GM18520 (cell line): ENCODE measurements around the gene GCK.

Source experiments
- ATAC-seq: cut with Tn5 transposase; IDR thresholded peaks from one replicate; pipeline ENCODE4 v1.9.1; 2021; ENCODE audit not compliant: unreplicated experiment

GCK gene

DNA sequence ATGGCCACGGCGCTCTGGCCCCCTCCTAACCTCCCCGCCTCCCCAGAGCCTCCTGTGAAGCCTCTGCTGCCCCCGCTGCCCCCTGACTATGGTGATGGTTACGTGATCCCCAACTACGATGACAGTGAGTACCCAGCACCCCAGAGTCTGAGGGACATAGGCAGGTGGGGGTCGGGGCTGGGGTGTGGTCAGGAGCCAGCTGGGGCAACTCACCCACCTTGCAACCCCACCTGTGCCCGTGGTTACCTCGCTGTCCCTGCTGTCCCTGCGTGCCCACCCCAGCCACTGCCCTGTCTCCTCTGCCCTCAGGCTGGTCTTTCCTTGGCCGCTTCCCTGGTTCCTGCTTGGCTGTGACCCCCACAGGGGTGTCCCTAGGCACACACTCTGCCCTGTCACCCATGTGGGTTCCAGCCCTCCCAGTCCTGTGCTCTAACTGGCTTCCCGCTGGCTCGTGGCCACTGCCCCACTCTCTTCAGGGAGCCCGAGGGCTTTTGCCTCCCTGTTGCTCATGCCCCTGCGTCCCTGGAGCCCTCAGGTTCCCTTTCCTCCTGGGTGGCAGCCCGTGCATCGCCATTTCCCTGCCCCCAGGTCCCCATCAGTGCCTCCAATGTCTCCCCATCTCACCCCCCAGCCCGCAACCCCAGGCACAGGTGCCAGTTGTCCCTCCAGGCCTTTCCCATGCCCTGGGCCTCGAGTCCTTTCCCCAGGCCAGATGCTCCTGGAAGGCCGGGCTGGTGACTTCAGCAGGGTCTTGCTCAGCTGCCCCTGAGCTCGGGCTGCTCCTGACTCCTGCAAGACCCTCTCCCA is 81.1 kb downstream of the GCK start:
- no peak for ATAC-seq

DNA sequence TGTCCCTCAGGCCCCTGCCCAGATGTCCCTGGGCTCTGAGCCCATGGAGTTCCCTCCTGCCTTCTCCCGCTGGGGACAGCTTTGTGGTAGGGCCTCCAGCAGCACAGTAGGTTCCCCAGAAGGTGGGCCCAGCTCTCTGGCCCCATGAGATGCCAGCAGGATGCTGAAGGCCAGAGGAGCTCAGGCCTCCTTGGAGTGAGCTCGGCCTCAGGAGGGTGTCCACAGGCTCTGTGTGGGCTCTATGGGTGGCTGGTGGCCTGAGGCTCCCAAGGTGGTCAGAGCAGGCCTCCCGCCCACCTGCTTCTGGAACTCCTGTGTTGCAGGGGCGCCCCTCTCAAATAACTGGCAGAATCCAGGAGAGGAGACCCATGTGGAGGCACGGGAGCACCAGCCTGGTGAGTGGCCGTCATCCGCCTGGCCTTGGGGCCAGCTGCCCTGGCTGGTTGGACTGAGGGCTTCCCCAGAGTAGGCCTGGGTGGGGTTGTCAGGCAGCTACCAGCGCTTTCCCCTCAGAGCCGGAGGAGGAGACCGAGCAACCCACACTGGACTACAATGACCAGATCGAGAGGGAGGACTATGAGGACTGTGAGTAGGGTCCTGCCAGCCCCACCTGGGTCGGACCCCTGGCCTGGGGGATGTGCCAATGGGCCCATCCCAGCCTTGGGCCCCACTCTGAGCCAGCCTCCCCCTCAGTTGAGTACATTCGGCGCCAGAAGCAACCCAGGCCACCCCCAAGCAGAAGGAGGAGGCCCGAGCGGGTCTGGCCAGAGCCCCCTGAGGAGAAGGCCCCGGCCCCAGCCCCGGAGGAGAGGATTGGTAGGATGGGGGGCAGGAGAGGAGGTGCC is 81.9 kb downstream of the GCK start:
- no peak for ATAC-seq

DNA sequence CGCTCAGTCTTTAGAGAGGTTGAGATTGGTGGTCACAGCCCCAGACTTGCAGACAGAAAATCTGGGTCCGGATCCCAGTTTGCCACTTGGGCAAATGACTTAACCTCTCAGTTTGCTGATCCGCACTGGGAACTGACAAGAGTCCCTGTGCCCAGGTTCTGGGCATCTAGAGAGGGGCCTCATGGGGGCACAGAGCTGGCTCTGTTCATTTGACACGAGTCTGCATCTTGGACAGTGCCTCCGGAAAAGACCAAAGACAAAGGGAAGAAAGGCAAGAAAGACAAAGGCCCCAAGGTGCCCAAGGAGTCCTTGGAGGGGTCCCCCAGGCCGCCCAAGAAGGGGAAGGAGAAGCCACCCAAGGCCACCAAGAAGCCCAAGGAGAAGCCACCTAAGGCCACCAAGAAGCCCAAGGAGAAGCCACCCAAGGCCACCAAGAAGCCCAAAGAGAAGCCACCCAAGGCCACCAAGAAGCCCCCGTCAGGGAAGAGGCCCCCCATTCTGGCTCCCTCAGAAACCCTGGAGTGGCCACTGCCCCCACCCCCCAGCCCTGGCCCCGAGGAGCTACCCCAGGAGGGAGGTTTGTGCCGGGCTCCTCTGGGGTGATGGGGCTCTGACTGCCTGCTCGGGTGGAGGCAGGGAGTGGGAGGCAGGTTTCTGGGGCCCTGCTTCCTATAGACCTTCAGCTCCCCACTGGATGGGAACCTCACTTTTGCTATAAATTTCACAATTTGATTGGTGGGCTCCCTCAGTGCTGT is 82.8 kb downstream of the GCK start:
- no peak for ATAC-seq

DNA sequence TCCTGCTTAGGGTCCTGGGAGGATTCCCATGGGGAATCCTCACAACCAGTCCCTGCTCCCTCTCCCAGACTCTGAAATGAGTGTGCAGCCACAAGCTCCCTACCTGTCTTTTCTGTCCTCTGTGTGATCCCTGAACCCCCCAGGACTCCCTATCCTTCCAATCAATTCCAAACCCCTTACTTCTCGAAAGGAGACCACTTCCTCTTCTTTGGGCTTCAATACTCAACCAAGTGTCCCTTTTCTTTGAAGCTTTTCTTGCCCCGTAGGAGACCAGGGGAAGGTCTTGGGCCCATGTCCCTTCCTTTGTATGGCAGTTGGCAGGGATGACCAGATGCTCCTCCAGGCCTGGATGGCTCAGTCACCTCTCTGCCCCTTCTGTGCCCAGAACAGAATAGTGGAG is 83.4 kb downstream of the GCK start:
- no peak for ATAC-seq

DNA sequence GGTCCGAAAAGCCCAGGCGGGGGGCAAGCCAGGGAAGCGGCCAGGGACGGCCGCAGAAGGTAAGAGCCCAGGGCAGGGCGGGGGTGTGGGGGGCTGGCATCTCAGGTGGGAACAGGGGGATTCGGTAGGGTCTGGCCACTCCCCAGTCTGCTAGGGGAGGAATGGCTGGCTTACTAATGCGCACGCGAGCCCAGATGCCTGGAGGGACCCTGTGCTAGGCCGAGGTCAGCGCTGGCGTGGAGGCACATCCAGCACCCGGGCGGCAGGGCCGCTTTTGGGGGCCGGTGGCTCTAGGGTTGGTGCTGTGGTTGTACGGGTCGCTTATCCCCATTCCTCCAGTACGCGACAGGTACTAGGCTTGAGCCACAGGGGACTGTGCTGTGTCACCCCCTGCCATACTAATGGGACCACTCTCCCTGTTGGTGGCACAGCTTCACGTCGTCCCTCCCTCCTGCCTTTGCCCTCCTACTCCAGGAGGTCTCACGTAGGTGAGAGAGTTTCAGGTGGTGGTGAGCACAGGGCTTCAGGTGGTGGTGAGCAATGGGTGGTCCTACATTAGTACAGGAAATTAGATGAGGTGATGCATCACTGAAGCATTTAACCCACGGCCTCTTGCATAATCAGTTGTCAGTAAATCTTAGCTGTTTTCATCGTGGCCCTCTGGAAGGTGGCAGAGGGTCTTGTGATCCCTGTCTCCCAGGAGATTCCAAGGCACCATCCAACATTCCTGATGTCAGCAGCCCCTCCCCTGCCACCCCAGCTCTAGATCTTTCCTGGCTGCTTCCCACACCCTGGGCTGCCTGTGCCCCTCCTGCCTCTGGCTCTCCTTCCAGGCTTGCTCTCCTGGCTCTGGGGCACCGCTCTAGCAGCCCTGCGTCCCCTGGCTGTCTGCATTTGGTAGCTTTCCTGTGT is 84.1 kb downstream of the GCK start:
- ATAC-seq: no peak

DNA sequence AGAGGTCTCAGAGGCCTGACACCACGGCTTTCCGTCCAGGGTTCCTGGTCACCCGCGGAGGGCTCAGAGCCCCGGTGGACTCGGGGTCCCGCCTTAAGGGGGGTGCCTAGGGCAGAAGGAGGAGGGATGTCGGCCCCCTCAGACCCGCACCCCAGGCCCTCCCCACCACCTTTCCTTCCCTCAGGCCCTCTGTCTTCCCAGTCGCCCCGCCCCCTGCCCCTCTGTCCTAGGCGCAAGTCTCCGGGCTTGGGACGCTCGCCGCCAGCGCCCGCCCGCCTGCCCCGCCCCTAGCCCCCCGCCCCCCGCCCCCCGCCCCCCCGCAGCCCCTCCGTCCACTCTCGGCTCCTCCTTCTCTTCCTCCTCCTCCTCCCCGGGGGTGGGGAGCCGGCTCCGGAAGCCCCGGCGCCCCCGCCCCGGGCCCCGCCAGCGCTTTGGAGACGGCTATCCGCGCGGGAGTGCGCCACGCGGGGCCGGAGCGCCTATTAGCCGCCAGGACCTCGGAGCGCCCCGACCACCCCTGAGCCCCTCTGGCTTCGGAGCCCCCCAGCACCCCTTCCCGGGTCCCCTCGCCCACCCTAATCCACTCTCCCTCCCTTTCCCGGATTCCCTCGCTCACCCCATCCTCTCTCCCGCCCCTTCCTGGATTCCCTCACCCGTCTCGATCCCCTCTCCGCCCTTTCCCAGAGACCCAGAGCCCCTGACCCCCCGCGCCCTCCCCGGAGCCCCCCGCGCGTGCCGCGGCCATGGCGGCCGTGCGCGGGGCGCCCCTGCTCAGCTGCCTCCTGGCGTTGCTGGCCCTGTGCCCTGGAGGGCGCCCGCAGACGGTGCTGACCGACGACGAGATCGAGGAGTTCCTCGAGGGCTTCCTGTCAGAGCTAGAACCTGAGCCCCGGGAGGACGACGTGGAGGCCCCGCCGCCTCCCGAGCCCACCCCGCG is 85.0 kb downstream of the GCK start, which contains the start of gene AEBP1:
Gene AEBP1, plus strand, starts transcription at position 423 of the 937 bp plus-strand sequence. Its CDS starts 321 bp downstream, at position 744.
- no peak for ATAC-seq

DNA sequence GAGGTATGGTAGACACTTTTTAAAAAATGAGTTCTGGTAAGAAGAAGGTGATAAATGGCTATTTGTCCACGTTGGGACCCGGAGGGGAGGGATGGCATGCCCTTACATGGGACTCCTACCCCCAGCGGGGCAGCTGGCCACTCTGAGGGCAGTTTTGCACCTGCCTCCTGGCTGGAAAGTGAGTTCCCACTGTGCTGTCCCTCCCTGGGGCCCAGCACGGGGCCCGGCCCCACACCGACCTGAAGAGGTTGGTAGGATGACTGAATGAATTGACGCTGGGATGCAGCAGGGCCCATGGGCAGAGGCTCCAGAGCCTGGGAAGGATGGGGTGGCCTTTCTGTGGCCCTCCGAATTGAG is 85.7 kb downstream of the GCK start:
- no peak for ATAC-seq

DNA sequence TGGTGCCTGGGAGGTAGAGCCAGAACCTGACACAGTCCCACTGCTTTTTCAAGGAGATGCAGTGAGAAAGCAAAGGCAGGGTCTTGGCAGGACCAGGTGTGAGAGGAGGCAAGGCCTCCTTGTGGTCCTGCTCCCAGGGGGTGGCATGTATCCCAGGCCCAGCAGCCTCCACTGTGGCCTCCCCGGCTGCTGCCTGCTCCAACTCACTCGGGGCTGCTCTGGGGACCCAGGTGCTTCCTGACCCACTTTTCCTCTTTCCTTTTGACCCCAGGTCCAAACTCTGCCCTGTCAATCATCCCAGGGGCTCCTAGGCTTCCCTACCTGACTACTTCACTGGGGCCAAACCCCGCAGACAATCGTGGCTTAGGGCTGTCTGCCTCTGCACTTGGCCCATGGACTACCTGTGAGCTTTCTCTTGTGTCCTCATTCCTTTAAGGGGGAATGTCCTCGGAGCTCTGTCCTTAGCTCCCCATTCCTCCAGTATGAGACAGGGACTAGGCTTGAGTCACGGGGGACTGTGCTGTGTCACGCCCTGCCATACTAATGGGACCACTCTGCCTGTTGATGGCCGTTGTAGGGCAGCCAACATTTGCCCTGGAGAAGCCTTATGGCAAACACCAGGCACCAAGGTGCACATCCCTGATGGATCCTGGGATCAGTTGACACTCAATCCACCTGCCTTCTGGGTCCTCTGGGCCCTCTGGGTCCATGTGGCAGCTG is 86.2 kb downstream of the GCK start:
- ATAC-seq: no peak

DNA sequence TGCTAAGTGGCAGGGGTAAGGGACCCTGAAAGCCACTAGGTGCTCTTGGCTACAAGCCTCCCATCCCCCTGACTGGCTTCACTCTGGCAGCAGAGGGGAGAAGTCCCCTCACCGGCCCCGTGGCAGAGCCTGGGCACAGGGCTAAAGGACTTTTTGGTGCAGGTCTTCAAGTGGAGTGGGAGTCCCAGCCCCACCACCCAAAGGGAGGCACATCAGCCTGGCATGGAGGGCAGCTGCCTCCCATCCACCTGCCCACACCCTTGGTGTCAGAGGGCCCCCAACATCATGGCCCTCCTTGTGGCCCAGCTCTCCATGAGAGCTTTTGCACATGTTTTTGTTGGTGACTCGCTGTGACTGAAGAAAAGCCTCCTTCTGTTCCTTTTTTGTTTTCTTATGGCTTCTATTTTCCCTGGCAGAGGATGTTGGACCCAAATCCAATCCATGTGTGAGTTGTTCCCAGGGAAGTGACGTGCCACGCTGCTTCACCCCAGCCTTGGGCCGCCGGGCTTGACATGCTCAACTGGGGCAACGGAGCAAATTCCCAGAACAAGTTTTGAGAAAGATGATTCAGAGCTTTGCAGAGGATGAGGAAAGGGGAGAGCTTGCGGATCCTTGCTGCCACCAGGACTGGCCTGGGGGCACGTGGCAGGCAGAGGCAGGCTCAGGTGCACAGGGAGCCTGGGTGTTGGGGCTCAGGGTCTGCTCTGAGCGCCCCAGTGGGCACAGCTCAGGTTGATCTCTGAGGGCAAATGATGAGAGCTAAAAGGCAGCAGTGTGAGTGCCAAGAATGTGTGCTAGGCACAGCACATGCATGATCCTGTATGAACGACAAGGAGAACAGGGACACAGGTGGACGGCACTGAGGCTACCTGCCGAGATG is 87.0 kb downstream of the GCK start:
- no peak for ATAC-seq

DNA sequence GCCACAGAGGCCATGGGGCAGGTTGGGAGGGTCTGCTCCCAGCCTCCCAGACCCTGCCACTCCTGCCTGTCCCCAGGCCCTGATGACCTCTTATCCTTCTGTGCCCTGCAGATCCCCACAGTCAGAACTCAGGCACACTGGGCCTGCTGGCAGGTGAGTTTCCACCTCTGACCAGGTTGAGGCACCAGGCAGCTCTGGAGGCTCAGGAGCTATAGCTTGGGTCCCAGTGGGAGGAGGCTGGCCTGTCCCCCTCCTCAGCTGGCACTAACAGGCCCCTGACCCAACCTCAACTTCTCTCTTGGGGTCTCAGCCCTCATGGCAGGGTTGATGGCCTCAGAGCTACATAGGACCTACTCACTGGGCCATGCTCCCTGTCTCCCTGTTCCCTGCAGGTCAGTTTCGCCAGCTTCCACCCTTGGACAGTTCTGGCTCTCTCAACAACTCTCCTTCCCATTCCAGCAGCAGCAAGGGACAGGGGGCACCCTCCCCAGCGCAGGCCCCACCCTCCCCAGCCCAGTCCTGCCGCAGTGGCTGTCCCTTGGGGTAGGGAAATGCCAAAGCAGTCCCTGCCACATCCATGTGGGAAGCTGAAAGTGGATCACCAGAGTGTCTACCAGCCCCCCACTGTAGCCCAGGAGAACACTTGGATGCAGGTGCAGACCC is 87.8 kb downstream of the GCK start:
- no peak for ATAC-seq

DNA sequence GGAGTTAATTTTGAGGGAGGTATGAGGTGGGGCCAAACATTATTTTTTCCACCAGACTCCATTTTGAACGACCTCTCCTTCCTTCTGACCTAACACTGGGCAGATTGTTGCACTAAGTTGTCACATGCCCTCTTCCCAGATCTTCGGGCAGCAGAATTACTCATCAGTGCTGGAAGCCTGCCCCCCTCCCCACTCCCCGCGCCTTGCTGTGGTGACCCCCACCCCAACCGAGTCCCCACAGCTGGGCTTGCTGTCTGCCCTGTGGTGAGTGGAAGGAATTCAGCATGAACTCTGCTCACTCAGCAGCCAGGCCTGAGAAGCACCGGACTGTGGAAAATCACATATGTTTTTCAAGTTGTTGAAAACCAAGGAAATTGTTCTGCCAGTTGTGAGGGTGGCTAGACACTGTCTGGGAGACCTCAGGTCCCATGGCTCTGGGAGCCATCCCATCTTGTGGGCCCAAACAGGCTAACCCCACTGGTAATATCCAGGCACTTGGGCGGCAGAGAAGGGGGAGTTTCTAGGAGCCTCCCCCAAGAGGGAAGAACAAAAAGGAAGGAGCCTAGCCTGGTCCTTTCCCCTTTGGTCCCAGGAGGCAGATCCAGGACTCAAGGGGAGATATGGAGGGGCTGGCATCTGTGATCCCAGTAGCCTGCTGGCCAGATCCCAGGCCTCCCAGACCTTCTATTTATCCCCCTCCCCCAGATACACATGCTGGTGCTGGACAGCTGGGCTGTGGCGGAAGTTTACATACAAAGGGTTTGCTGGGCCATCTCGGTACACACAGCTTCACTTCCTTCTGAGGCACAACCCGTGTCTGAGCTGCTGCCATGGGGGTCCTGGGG is 88.6 kb downstream of the GCK start:
- no peak for ATAC-seq

DNA sequence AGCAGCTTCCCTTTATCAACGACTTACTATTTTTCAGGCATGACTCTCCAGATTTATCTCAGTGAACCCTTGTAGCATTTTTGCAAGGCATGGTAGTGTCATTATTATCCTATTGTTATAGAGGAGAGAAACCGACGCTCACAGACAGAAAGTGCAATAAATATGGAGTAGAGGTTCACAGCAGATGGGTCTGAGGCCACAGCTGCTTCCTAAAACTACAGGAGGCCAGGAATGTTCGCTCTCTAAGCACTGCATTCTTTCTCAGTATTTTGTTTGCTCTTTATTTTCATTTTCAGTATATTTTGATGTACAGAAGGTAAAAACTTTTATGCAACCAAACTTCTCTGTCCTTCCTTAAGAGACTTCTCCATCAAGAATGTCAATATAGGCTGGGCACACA is 89.6 kb downstream of the GCK start:
- no peak for ATAC-seq

DNA sequence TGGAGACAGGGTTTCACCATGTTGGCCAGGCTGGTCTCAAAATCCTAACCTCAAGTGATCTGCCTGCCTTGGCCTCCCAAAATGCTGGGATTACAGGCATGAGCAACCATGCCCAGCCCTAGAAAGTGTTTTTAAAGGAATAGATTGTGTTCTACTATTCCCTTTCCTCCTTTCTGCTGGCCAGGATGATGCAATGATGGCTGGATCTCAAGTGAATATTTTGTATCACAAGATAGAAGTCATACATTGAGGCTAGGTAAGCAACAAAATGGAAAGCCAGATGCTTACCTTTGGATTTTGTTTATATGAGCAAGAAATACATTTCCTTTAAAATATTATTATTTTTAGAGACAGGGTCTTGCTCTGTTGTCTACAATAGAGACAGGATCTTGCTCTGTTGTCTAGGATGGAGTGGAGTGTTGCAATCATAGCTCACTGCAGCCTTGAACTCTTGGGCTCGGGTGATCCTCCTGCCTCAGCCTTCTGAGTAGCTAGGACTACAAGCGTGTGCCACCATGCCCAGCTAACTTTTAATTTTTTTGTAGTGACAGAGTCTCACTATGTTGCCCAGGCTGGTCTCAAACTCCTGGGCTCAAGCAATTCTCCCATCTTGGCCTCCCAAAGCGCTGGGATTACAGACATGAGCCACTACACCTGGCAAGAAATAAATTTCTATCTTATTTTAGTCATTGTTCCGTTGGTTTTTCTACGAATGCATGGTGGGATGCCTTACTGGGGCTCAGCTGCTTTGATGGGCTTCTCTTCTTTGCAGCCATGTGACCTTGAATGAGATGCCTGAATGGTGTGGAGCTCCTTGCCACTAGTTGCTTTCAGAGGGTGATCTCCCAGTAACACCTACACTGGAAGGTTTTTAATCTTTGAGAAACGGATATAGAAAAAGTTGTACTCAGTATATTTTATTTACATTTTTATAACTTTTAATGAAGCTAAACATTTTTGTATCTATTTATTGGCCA is 90.9 kb downstream of the GCK start:
- no peak for ATAC-seq

DNA sequence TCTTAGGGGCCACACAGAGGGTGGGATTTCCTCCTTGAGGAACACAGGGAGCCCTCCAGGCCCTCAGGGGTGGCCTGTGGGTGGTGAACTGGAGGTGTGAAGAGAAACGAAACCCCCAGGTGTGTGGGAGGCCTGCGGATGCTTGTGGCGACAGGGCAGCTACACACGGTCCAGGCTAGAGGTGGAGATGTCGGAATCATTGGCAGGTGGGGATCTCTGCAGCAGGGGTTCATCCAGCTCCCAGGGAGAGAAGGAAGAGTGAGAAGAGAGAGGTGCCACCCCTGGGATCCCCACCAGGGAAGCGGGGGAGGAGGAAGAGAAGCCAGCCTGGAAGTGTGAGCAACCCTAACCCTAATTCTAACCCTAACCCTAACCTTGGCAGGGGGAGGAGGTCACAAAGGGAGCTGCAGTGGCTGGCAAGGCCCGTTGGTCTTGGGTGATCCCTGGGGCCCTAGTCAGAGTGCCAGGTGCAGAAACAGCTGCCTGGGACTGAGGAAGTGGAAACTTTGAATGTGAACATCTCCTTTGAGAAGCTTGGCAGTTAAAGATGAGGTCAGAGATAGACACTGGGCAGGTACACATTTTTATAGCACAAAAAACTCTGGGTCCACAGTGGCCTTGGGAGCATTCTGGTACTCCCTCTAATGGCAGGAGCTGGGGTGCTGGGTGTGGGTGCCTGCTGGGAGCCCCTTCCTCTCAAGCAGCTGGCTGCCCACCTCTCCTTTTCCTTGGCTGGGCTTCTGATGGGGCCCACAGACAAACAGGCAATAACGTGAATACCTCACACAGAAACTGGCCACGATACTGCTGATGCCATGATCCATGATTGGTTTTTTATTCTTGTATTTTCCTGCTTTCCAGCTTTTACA is 91.9 kb downstream of the GCK start:
- ATAC-seq: no peak
